Measurements from ENCODE around the gene LUZP4. TPM values are rescaled to one million over a fixed set of nuclear protein-coding genes. Genes with fewer than 3 reads are reported as not detected.

Gene LUZP4
- polyA plus RNA-seq, 1 of the 3 experiments (the other 2 are of a cell fraction) = not detected

GRCh38 chrX:115260330-115260729 lies 29.2 kb upstream of the LUZP4 start (continued):
- no peak for TF ChIP-seq IRF3 (IDR thresholded peaks at IDR 0.05; ENCODE audit: low read depth, low read length)
- TF ChIP-seq EZH2phosphoT487 (IDR thresholded peaks at IDR 0.05; ENCODE audit: borderline replicate concordance, low read depth) = no peak
- no peak for TF ChIP-seq CTCF (IDR thresholded peaks at IDR 0.05)
- no peak for TF ChIP-seq POLR2AphosphoS5 (IDR thresholded peaks at IDR 0.05; ENCODE audit: low read depth, low read length)
- TF ChIP-seq MEF2A (IDR thresholded peaks at IDR 0.05; ENCODE audit: borderline replicate concordance, low read depth) = no peak
- TF ChIP-seq MAX (IDR thresholded peaks at IDR 0.05; ENCODE audit: low read depth) = no peak

GRCh38 chrX:115261148-115261547 lies 28.4 kb upstream of the LUZP4 start:
- 40% methylated on average over 2 of the region's 2 CpGs for WGBS (ENCODE audit: low lambda C conversion rate)

GRCh38 chrX:115264009-115264408 lies 25.5 kb upstream of the LUZP4 start:
- Histone ChIP-seq H3K9me2 (no peaks in the 10 kb centered on the region), H3K79me2 (ENCODE audit: insufficient read depth) (no peaks in the 10 kb centered on the region), H3K27me3 (ENCODE audit: insufficient read depth) (no peaks in the 10 kb centered on the region), H2AFZ (ENCODE audit: low read depth) (no peak overlapping the region), H3F3A (replicated peaks; ENCODE audit: insufficient read depth) (no peaks in the 10 kb centered on the region), H4K20me1 (ENCODE audit: insufficient read depth) (no peaks in the 10 kb centered on the region), H3K9me3 (no peaks in the 10 kb centered on the region), H3K4me2 (no peak overlapping the region), H3K4me1 (ENCODE audit: control insufficient read depth in 1 of 2, insufficient read depth in 2 of 2, low read depth in 1 of 2, low read length in 1 of 2) (no peaks in the 10 kb centered on the region), H3K27ac (ENCODE audit: low read depth in 2 of 2, low read length in 1 of 2) (no peak overlapping the region), H3K4me3 (ENCODE audit: low read depth in 2 of 2, low read length in 1 of 2) (no peak overlapping the region), H3K9ac (no peak overlapping the region), H3K36me3 (replicated peaks in 1 of 2; ENCODE audit: control insufficient read depth in 1 of 2, insufficient read depth in 2 of 2, low read length in 1 of 2) (no peaks in the 10 kb centered on the region)
- POLR2A ChIA-PET = no interaction called here
- CTCF ChIA-PET = interaction anchor here (0.9 to 1.9 kb wide), 2 partner anchors 8 to 20 kb away, joined by 3 to 4 read pairs; no protein-coding TSS in a partner anchor
- 43% methylated on average over 2 of the region's 2 CpGs for WGBS (ENCODE audit: low lambda C conversion rate)
- peak; percentile 15 for DNase-seq
- TF ChIP-seq CTCF (IDR thresholded peaks at IDR 0.05) = no peak
- TF ChIP-seq GABPA (IDR thresholded peaks at IDR 0.05; ENCODE audit: low read depth) = no peak
- TF ChIP-seq IRF3 (IDR thresholded peaks at IDR 0.05; ENCODE audit: low read depth, low read length) = no peak
- no peak for TF ChIP-seq REST (IDR thresholded peaks at IDR 0.05; ENCODE audit: low read depth, low read length)
- TF ChIP-seq RFX5 (IDR thresholded peaks at IDR 0.05; ENCODE audit: low read length) = no peak
- TF ChIP-seq TCF12 (IDR thresholded peaks at IDR 0.05) = no peak
- no peak for TF ChIP-seq CHD2 (IDR thresholded peaks at IDR 0.05; ENCODE audit: low read length, partially characterized antibody)
- peak; percentile 54; the same call in 1 of the 2 replicates for TF ChIP-seq RCOR1 (IDR thresholded peaks at IDR 0.05; ENCODE audit: low read length)
- TF ChIP-seq RAD21 (IDR thresholded peaks at IDR 0.05; ENCODE audit: low read length) = no peak
- no peak for TF ChIP-seq EZH2phosphoT487 (IDR thresholded peaks at IDR 0.05; ENCODE audit: borderline replicate concordance, low read depth)

More at GRCh38 chrX:115261148-115261547, 28.4 kb upstream of the LUZP4 start:
- no peak for DNase-seq
- Histone ChIP-seq H3F3A (replicated peaks; ENCODE audit: insufficient read depth) (no peaks in the 10 kb centered on the region), H3K4me2 (no peak overlapping the region), H3K4me1 (ENCODE audit: control insufficient read depth in 1 of 2, insufficient read depth in 2 of 2, low read depth in 1 of 2, low read length in 1 of 2) (no peaks in the 10 kb centered on the region), H3K9me3 (no peaks in the 10 kb centered on the region), H3K9ac (no peak overlapping the region), H2AFZ (ENCODE audit: low read depth) (no peak overlapping the region), H3K27ac (ENCODE audit: low read depth in 2 of 2, low read length in 1 of 2) (no peak overlapping the region), H3K27me3 (ENCODE audit: insufficient read depth) (no peaks in the 10 kb centered on the region), H3K4me3 (ENCODE audit: low read depth in 2 of 2, low read length in 1 of 2) (no peak overlapping the region), H3K79me2 (ENCODE audit: insufficient read depth) (no peaks in the 10 kb centered on the region), H3K36me3 (replicated peaks in 1 of 2; ENCODE audit: control insufficient read depth in 1 of 2, insufficient read depth in 2 of 2, low read length in 1 of 2) (no peaks in the 10 kb centered on the region), H3K9me2 (no peaks in the 10 kb centered on the region), H4K20me1 (ENCODE audit: insufficient read depth) (no peaks in the 10 kb centered on the region)
- ChIA-PET CTCF (no interaction called here), POLR2A (no interaction called here)
- TF ChIP-seq YY1 (IDR thresholded peaks at IDR 0.05; ENCODE audit: low read depth) (no peak), RAD21 (IDR thresholded peaks at IDR 0.05; ENCODE audit: low read length) (no peak), MEF2A (IDR thresholded peaks at IDR 0.05; ENCODE audit: borderline replicate concordance, low read depth) (no peak), RFX5 (IDR thresholded peaks at IDR 0.05; ENCODE audit: low read length) (no peak), TAF1 (IDR thresholded peaks at IDR 0.05; ENCODE audit: borderline replicate concordance, low read depth, low read length) (no peak)

Data from SK-N-SH (cell line).